ENCODE measurements around the gene EPB41L5. TPM values are rescaled to one million over a fixed set of nuclear protein-coding genes. Genes with fewer than 3 reads are reported as not detected.
"Not testable (repeated sequence)": the region's sequence is repeated elsewhere in the genome, so short reads cannot be mapped to it uniquely, and the experiment has no call there.

Gene EPB41L5
- total RNA-seq, 2 donors from 2014 or later, result 44.9 to 51.0 TPM

DNA sequence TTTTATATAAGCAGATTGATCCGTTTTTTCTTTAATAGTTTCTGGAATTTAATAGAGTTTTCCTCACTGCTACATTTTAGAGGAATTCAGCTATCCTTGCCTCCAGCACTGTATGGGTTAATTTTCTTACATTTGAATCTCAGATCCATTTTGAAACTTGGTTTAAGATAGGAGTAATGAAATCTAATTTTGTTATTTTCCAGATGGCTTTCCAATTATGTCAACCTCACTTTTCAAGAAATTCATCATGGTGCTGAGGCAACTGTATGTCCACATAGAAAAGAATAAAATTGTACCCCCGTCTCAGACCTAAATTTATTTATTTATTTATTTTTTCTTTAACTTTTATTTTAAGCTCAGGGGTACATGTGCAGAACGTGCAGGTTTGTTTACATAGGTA, 105.1 kb downstream of the EPB41L5 start:
- peaks cover 37% of the 10 kb centered on the region for H3K36me3 Mint-ChIP-seq (ENCODE audit: low read depth)
- H3K27me3 Mint-ChIP-seq (ENCODE audit: insufficient read depth), result no peaks in the 10 kb centered on the region
- H3K4me3 Mint-ChIP-seq, result no peak overlapping the region
- Histone ChIP-seq H3K9me3 (ENCODE audit: control insufficient read depth, low read length) (peaks cover 6% of the 10 kb centered on the region), H3K27ac (ENCODE audit: low read depth, low read length) (no peak overlapping the region), H3K4me1 (ENCODE audit: control insufficient read depth, insufficient read depth, low read length) (no peaks in the 10 kb centered on the region), H3K9ac (ENCODE audit: extremely low read depth, low read length, poor library complexity, severe bottlenecking) (no peak overlapping the region), H3K4me3 (ENCODE audit: low read length) (no peak overlapping the region), H3K36me3 (ENCODE audit: control insufficient read depth, insufficient read depth, low read length) (peaks cover 21% of the 10 kb centered on the region), H3K27me3 (ENCODE audit: control insufficient read depth, insufficient read depth, low read length, poor library complexity, severe bottlenecking) (no peaks in the 10 kb centered on the region)
- H3K27ac Mint-ChIP-seq, result no peak overlapping the region
- 80 to 96% methylated on average over 1 to 3 of the region's 3 CpGs for WGBS, 2 experiments (ENCODE audit: insufficient coverage in 1 of 2, insufficient read length in 1 of 2)
- TF ChIP-seq, protein P1, sequence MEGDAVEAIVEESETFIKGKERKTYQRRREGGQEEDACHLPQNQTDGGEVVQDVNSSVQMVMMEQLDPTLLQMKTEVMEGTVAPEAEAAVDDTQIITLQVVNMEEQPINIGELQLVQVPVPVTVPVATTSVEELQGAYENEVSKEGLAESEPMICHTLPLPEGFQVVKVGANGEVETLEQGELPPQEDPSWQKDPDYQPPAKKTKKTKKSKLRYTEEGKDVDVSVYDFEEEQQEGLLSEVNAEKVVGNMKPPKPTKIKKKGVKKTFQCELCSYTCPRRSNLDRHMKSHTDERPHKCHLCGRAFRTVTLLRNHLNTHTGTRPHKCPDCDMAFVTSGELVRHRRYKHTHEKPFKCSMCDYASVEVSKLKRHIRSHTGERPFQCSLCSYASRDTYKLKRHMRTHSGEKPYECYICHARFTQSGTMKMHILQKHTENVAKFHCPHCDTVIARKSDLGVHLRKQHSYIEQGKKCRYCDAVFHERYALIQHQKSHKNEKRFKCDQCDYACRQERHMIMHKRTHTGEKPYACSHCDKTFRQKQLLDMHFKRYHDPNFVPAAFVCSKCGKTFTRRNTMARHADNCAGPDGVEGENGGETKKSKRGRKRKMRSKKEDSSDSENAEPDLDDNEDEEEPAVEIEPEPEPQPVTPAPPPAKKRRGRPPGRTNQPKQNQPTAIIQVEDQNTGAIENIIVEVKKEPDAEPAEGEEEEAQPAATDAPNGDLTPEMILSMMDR (conservative IDR thresholded peaks at IDR 0.05), result no peak
- no peak for DNase-seq
- peaks cover 20% of the 10 kb centered on the region for H3K9me3 Mint-ChIP-seq
- no peaks in the 10 kb centered on the region for H3K4me1 Mint-ChIP-seq

DNA sequence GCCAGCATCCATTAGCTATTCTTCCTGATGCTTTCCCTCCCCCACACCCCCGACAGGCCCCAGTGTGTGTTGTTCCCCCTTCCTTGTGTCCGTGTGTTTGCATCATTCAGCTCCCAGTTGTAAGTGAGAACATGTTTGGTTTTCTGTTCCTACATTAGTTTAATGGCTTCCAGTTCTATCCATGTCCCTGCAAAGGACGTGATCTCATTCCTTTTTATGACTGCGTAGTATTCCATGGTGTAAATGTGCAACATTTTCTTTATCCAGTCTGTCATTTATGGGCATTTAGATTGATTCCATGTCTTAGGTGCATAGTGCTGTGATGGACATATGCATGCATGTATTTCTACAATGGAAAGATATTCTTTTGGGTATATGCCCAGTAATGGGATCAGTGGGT, 105.6 kb downstream of the EPB41L5 start:
- no peak for DNase-seq
- H3K4me3 Mint-ChIP-seq, result no peak overlapping the region
- H3K4me1 ChIP-seq (ENCODE audit: control insufficient read depth, insufficient read depth, low read length), result no peaks in the 10 kb centered on the region
- WGBS, 2 experiments (ENCODE audit: insufficient coverage in 1 of 2, insufficient read length in 1 of 2), result 92 to 94% methylated on average over 2 to 4 of the region's 4 CpGs
- H3K9me3 Mint-ChIP-seq, result peaks cover 20% of the 10 kb centered on the region
- H3K27me3 Mint-ChIP-seq (ENCODE audit: insufficient read depth), result no peaks in the 10 kb centered on the region
- H3K9ac ChIP-seq (ENCODE audit: extremely low read depth, low read length, poor library complexity, severe bottlenecking), result no peak overlapping the region
- H3K4me3 ChIP-seq (ENCODE audit: low read length), result no peak overlapping the region
- TF ChIP-seq, protein P1 (conservative IDR thresholded peaks at IDR 0.05), result no peak
- no peaks in the 10 kb centered on the region for H3K27me3 ChIP-seq (ENCODE audit: control insufficient read depth, insufficient read depth, low read length, poor library complexity, severe bottlenecking)
- H3K9me3 ChIP-seq (ENCODE audit: control insufficient read depth, low read length), result peaks cover 6% of the 10 kb centered on the region
- H3K27ac Mint-ChIP-seq, result no peak overlapping the region
- peaks cover 20% of the 10 kb centered on the region for H3K36me3 ChIP-seq (ENCODE audit: control insufficient read depth, insufficient read depth, low read length)
- no peak overlapping the region for H3K27ac ChIP-seq (ENCODE audit: low read depth, low read length)
- H3K4me1 Mint-ChIP-seq, result no peaks in the 10 kb centered on the region
- peaks cover 40% of the 10 kb centered on the region for H3K36me3 Mint-ChIP-seq (ENCODE audit: low read depth)

DNA sequence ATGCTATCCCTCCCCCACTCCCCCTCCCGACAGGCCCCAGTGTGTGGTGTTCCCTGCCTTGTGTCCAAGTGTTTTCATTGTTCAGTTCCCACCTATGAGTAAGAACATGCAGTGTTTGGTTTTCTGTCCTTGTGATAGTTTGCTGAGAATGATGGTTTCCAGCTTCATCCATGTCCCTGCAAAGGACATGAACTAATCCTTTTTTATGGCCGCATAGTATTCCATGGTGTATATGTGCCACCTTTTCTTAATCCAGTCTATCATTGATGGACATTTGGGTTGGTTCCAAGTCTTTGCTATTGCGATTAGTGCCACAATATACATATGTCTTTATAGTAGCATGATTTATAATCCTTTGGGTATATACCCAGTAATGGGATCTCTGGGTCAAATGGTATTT, 108.5 kb downstream of the EPB41L5 start:
- peaks cover 11% of the 10 kb centered on the region for H3K36me3 ChIP-seq (ENCODE audit: control insufficient read depth, insufficient read depth, low read length)
- H3K27ac ChIP-seq (ENCODE audit: low read depth, low read length); H3K27ac Mint-ChIP-seq; H3K27me3 ChIP-seq (ENCODE audit: control insufficient read depth, insufficient read depth, low read length, poor library complexity, severe bottlenecking); H3K4me1 Mint-ChIP-seq; H3K4me1 ChIP-seq (ENCODE audit: control insufficient read depth, insufficient read depth, low read length); H3K9ac ChIP-seq (ENCODE audit: extremely low read depth, low read length, poor library complexity, severe bottlenecking); H3K4me3 ChIP-seq (ENCODE audit: low read length); H3K4me3 Mint-ChIP-seq; H3K9me3 ChIP-seq (ENCODE audit: control insufficient read depth, low read length); H3K27me3 Mint-ChIP-seq (ENCODE audit: insufficient read depth); DNase-seq: not testable (repeated sequence)
- H3K36me3 Mint-ChIP-seq (ENCODE audit: low read depth), result peaks cover 40% of the 10 kb centered on the region
- 97 to 100% methylated on average over 1 to 2 of the region's 3 CpGs for WGBS, 2 experiments (ENCODE audit: insufficient coverage in 1 of 2, insufficient read length in 1 of 2)
- H3K9me3 Mint-ChIP-seq, result peaks cover 20% of the 10 kb centered on the region

DNA sequence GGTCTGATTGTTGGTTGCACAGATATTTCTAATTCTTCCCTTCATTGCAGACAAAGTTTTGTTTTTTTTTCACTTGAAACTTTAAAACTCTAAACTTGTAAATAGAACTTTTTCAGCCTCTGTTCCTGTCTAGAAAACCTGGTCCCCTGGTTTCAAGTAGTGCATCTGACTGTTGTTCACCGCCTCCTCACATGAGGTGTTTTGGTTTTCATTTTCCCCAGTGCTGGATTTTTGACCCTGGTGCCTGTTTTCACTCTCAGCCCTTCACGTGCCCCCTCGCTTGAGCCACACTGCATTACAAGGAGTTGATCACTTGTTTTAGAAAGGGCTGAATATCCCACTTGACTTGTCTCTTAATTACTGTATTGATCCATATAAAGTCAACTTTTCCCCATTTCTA, 110.2 kb downstream of the EPB41L5 start:
- no peak overlapping the region for H3K27ac Mint-ChIP-seq
- H3K4me1 ChIP-seq (ENCODE audit: control insufficient read depth, insufficient read depth, low read length), result no peaks in the 10 kb centered on the region
- no peaks in the 10 kb centered on the region for H3K27me3 ChIP-seq (ENCODE audit: control insufficient read depth, insufficient read depth, low read length, poor library complexity, severe bottlenecking)
- 93 to 100% methylated on average over 1 to 3 of the region's 3 CpGs for WGBS, 2 experiments (ENCODE audit: insufficient coverage in 1 of 2, insufficient read length in 1 of 2)
- H3K36me3 ChIP-seq (ENCODE audit: control insufficient read depth, insufficient read depth, low read length), result peaks cover 17% of the 10 kb centered on the region
- no peak overlapping the region for H3K4me3 Mint-ChIP-seq
- TF ChIP-seq, protein P1 (conservative IDR thresholded peaks at IDR 0.05), result no peak
- H3K4me3 ChIP-seq (ENCODE audit: low read length), result no peak overlapping the region
- H3K9me3 ChIP-seq (ENCODE audit: control insufficient read depth, low read length), result peaks cover 6% of the 10 kb centered on the region
- DNase-seq, result no peak
- H3K9me3 Mint-ChIP-seq, result peaks cover 18% of the 10 kb centered on the region
- H3K36me3 Mint-ChIP-seq (ENCODE audit: low read depth), result peaks cover 30% of the 10 kb centered on the region
- H3K4me1 Mint-ChIP-seq, result no peaks in the 10 kb centered on the region
- H3K27me3 Mint-ChIP-seq (ENCODE audit: insufficient read depth), result no peaks in the 10 kb centered on the region
- H3K27ac ChIP-seq (ENCODE audit: low read depth, low read length), result no peak overlapping the region
- no peak overlapping the region for H3K9ac ChIP-seq (ENCODE audit: extremely low read depth, low read length, poor library complexity, severe bottlenecking)

All from endodermal cell (in vitro differentiated cells).